Measurements from ENCODE around the gene PTPRQ. TPM values are rescaled to one million over a fixed set of nuclear protein-coding genes. Genes with fewer than 3 reads are reported as not detected.

Gene PTPRQ
- total and polyA plus RNA-seq, 10 donors, result under 0.01 to 0.09 (median 0.03) TPM; not detected in 7

GRCh38 chr12:80559766-80560165 lies 115.7 kb downstream of the PTPRQ start:
- H3K4me3 ChIP-seq, result no peak overlapping the region
- TF ChIP-seq POLR2AphosphoS5 (IDR thresholded peaks at IDR 0.05) (no peak), CTCF (IDR thresholded peaks at IDR 0.05 in 8 of 11, conservative IDR thresholded peaks at IDR 0.05 in 3 of 11) (no peak), POLR2A (IDR thresholded peaks at IDR 0.05) (no peak)
- 53 to 64% (median 56%) methylated on average over 1 of the region's 1 CpG for WGBS, 5 donors
- no peaks in the 10 kb centered on the region for H3K36me3 ChIP-seq
- no peaks in the 10 kb centered on the region for H3K27me3 ChIP-seq (replicated peaks in 1 of 7)
- no peaks in the 10 kb centered on the region for H3K4me1 ChIP-seq
- no peak overlapping the region for H3K27ac ChIP-seq
- DNase-seq, result no peak
- intact Hi-C loops (cut with DNase I; ENCODE audit: low total_unique reads), result no loop called here
- H3K9me3 ChIP-seq, result peaks cover 0 to 3% (median 0%) of the 10 kb centered on the region in 8 donors

DNA sequence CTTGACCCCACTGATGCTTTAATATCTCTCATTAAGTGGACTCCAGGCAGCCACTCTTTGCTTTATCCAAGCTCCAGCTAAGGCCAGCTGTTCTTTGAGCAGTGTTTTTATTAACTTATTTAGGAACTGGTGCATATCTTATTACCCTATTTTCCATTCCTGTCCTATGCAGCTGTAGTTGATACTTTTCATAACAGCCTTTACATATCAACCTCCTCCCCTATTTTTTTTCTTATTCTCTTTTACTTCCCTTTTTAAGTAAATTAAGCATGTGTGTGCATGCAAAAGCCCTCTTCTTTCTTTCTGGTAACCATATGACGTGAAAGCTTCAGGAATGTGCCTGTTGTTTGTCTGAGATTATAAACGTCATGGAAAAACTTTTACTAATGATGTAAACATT lies 121.2 kb downstream of the PTPRQ start:
- 24 to 41% (median 26%) methylated on average over 2 of the region's 2 CpGs for WGBS, 5 donors
- intact Hi-C loops (cut with DNase I; ENCODE audit: low total_unique reads), result no loop called here
- Histone ChIP-seq H3K4me1 (no peaks in the 10 kb centered on the region), H3K9me3 (peaks cover 0 to 13% (median 0%) of the 10 kb centered on the region in 8 donors), H3K4me3 (no peak overlapping the region), H3K27me3 (replicated peaks in 1 of 7) (no peaks in the 10 kb centered on the region), H3K36me3 (no peaks in the 10 kb centered on the region), H3K27ac (no peak overlapping the region)
- no peak for DNase-seq
- TF ChIP-seq CTCF (IDR thresholded peaks at IDR 0.05 in 8 of 11, conservative IDR thresholded peaks at IDR 0.05 in 3 of 11), result no peak
- TF ChIP-seq POLR2A (IDR thresholded peaks at IDR 0.05), result no peak
- TF ChIP-seq POLR2AphosphoS5 (IDR thresholded peaks at IDR 0.05), result no peak

GRCh38 chr12:80567401-80567800 lies 123.4 kb downstream of the PTPRQ start:
- intact Hi-C loops (cut with DNase I; ENCODE audit: low total_unique reads), result no loop called here
- Histone ChIP-seq H3K4me1 (no peaks in the 10 kb centered on the region), H3K4me3 (no peak overlapping the region), H3K27ac (no peak overlapping the region), H3K27me3 (replicated peaks in 1 of 7) (no peaks in the 10 kb centered on the region), H3K36me3 (no peaks in the 10 kb centered on the region), H3K9me3 (peaks cover 0 to 21% (median 4%) of the 10 kb centered on the region in 8 donors)
- no peak for DNase-seq
- no peak for TF ChIP-seq POLR2AphosphoS5 (IDR thresholded peaks at IDR 0.05)
- no peak for TF ChIP-seq CTCF (IDR thresholded peaks at IDR 0.05 in 8 of 11, conservative IDR thresholded peaks at IDR 0.05 in 3 of 11)
- no peak for TF ChIP-seq POLR2A (IDR thresholded peaks at IDR 0.05)

GRCh38 chr12:80576641-80577418 lies 132.8 kb downstream of the PTPRQ start:
- Histone ChIP-seq H3K27me3 (replicated peaks in 1 of 7) (no peaks in the 10 kb centered on the region), H3K9me3 (peaks cover 0 to 11% (median 1%) of the 10 kb centered on the region in 8 donors), H3K4me3 (no peak overlapping the region), H3K27ac (no peak overlapping the region), H3K4me1 (no peaks in the 10 kb centered on the region), H3K36me3 (no peaks in the 10 kb centered on the region)
- DNase-seq, result no peak
- 84 to 92% (median 86%) methylated on average over 3 of the region's 3 CpGs for WGBS, 5 donors
- intact Hi-C loops (cut with DNase I; ENCODE audit: low total_unique reads), result no loop called here
- TF ChIP-seq POLR2AphosphoS5 (IDR thresholded peaks at IDR 0.05) (no peak), CTCF (IDR thresholded peaks at IDR 0.05 in 8 of 11, conservative IDR thresholded peaks at IDR 0.05 in 3 of 11) (no peak), POLR2A (IDR thresholded peaks at IDR 0.05) (no peak)

Data from spleen (tissue), 11 donors.